ENCODE results near the gene IGSF8. TPM values are rescaled to one million over a fixed set of nuclear protein-coding genes. Genes with fewer than 3 reads are reported as not detected.
A peak's percentile ranks its signal among the peaks of the same experiment; 100 is the strongest.

The IGSF8 gene
- total and polyA plus RNA-seq, 8 donors, result 12.9 to 24.7 (median 18.4) TPM

DNA sequence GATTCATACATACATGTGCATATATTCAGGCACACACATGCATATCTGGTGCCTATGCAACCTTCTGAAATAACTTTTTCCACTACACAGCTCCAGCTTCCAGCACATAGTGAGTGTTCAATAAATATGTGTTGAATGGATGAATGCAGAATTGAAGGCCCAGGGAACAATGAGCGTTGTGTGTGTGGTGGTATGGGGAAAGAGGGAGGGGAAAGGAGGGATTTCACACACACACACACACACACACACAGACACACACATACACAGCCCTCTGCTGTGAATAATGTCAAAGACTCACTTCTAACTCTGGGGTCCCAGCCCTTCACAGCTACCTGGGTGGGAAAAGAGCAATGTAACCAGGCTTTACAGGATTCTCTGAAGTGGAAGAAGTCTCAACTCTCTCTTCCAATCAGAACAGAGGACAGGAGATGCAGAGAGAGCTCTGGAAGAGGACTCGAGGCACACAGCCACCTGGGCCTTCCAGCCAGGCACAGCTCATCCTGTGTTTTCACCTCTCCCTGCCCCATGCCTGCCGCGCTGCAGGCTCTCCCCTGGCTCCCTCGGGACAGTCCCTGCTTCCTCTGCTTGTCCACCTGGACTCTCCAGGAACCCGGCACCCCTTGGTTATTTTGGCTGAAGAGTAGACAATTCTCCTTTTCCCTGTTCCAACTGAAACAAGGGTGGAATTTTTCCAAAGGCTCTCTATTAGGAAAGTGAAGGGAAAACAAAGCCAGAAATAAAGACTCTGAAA lies 5.4 kb upstream of the IGSF8 start:
- no peak for DNase-seq
- intact Hi-C loops (cut with DNase I), result loop anchor here in 2 of 3 donors (10.0 kb wide), 4 partner anchors 91 to 271 kb away; partner anchors contain the start of genes CASQ1 (in 1 of the 2) and PEX19 (in 1 of the 2)
- peaks cover 0 to 13% (median 5%) of the 10 kb centered on the region in 3 donors for H3K4me1 ChIP-seq

DNA sequence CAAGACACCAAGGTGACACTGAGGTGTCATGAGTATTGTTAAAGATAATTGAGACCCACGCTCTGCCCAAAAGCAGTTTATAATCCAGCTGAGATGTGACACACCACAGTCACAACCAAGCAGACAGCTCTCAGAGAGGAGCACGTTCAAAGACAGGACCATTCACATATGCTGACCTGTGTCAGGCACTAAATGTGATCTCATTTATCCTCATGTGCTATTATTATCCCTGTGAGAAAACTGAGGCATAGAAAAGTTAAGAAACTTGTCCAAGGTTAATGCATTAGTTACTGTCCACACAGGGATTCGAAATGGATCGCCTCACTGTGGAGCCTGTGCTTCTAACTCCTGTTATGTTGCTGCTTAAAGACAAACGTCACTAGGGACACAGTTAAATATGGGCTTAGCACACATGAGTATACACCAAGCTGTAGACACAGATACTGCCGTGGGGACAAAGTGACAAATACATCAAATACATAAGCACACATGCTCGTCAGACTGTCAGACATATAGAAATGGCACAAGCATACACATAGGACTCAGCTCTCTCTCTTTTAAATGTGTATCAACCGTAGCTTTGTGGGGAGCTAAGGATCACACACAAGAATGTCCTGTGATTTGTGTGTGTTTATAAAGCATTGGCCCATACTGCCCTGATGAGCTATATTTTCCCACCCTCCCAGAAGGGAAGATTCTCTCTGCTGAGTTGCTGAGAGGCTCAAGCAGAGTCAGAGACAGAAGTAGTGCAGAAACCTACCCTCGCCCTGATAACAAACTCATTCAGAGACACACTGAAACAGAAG lies 3.5 kb upstream of the IGSF8 start:
- FAIRE-seq (no peak), DNase-seq (no peak), ATAC-seq (no peak)
- Histone ChIP-seq H3K27ac (peak overlapping the region in 1 of 4 donors; percentile 47), H3K36me3 (no peaks in the 10 kb centered on the region), H3K4me1 (peaks cover 5 to 23% (median 5%) of the 10 kb centered on the region in 3 donors), H3K4me3 (no peak overlapping the region), H3K27me3 (no peaks in the 10 kb centered on the region), H3K9me3 (no peaks in the 10 kb centered on the region)
- intact Hi-C loops (cut with DNase I), result loop anchor here in 2 of 3 donors (10.0 kb wide), 4 partner anchors 93 to 273 kb away; partner anchors contain the start of genes CASQ1 (in 1 of the 2) and PEX19 (in 1 of the 2)
- WGBS, 2 donors, result 69 to 72% methylated on average over 9 of the region's 9 CpGs
- TF ChIP-seq CTCF (IDR thresholded peaks at IDR 0.05), result no peak

More for the DNA sequence above, 5.4 kb upstream of the IGSF8 start:
- no peak overlapping the region for H3K27ac ChIP-seq
- TF ChIP-seq CTCF (IDR thresholded peaks at IDR 0.05), result no peak
- no peaks in the 10 kb centered on the region for H3K9me3 ChIP-seq
- ATAC-seq (no peak), FAIRE-seq (no peak)
- WGBS, 2 donors, result 66 to 67% methylated on average over 6 of the region's 6 CpGs
- H3K4me3 ChIP-seq, result no peak overlapping the region
- no peaks in the 10 kb centered on the region for H3K36me3 ChIP-seq
- H3K27me3 ChIP-seq, result no peaks in the 10 kb centered on the region

- FAIRE-seq, result no peak
- Histone ChIP-seq H3K4me1 (peaks cover 5 to 30% (median 11%) of the 10 kb centered on the region in 3 donors), H3K36me3 (no peaks in the 10 kb centered on the region), H3K4me3 (no peak overlapping the region), H3K9me3 (no peaks in the 10 kb centered on the region), H3K27me3 (no peaks in the 10 kb centered on the region), H3K27ac (peak overlapping the region in 3 of 4 donors; percentile 36 to 50 (median 47))
- intact Hi-C loops (cut with DNase I), result loop anchor here in 2 of 3 donors (10.0 kb wide), 4 partner anchors 94 to 274 kb away; partner anchors contain the start of genes CASQ1 (in 1 of the 2) and PEX19 (in 1 of the 2)
- peak; percentile 75 to 86 (median 80) for DNase-seq
- peak; percentile 11 to 55 (median 44) for ATAC-seq
- 19 to 20% methylated on average over 13 of the region's 13 CpGs for WGBS, 2 donors
- TF ChIP-seq CTCF (IDR thresholded peaks at IDR 0.05), result peak; percentile 68 to 86 (median 82)
Measured at GRCh38 chr1:160101037-160101716, 2.8 kb upstream of the IGSF8 start.

GRCh38 chr1:160099716-160100375 lies 1.4 kb upstream of the IGSF8 start:
- no peak for ATAC-seq
- H3K4me3 ChIP-seq, result no peak overlapping the region
- peak overlapping the region; percentile 79 to 95 (median 92) for H3K27ac ChIP-seq
- no peak for TF ChIP-seq CTCF (IDR thresholded peaks at IDR 0.05)
- peaks cover 5 to 33% (median 13%) of the 10 kb centered on the region in 3 donors for H3K4me1 ChIP-seq
- H3K27me3 ChIP-seq, result no peaks in the 10 kb centered on the region
- FAIRE-seq, result no peak
- intact Hi-C loops (cut with DNase I), result loop anchor here in 2 of 3 donors (10.0 kb wide), 4 partner anchors 95 to 275 kb away; partner anchors contain the start of genes CASQ1 (in 1 of the 2) and PEX19 (in 1 of the 2)
- no peaks in the 10 kb centered on the region for H3K9me3 ChIP-seq
- no peak for DNase-seq
- 86 to 97% methylated on average over 2 of the region's 2 CpGs for WGBS, 2 donors
- H3K36me3 ChIP-seq, result no peaks in the 10 kb centered on the region
